Neural progenitor cell (in vitro differentiated cells): Measurements from ENCODE around the gene VSTM5. TPM values are rescaled to one million over a fixed set of nuclear protein-coding genes. Genes with fewer than 3 reads are reported as not detected.

Experiments used
- DNase-seq: peaks from one replicate; pipeline ENCODE4 v3.0.0-alpha.2; 2016; ENCODE audit warnings: low spot score
- H2AFZ ChIP-seq: fragments of 200-600 bp; sonication (generic); replicated peaks from 2 replicates; pipeline ENCODE4 v1.6.1; 2016; ENCODE audit warnings: antibody characterized with exemption
- H3F3A ChIP-seq: fragments of 200-600 bp; sonication (generic); 2 replicates; pipeline ENCODE4 v1.6.1; 2016; ENCODE audit warnings: antibody characterized with exemption, low read depth
- H3K27ac ChIP-seq: fragments of 200-600 bp; sonication (generic); 2 replicates; pipeline ENCODE4 v1.5.1; 2016; ENCODE audit warnings: mild to moderate bottlenecking
- H3K27me3 ChIP-seq: fragments of 200-600 bp; sonication (generic); 2 replicates; pipeline ENCODE4 v1.6.1; 2016; ENCODE audit warnings: mild to moderate bottlenecking, moderate library complexity
- H3K36me3 ChIP-seq: fragments of 200-600 bp; sonication (generic); 2 replicates; pipeline ENCODE4 v1.5.1; 2016
- H3K4me1 ChIP-seq: fragments of 200-600 bp; sonication (generic); 2 replicates; pipeline ENCODE4 v1.6.1; 2016; ENCODE audit warnings: mixed run types
- H3K4me2 ChIP-seq: fragments of 200-600 bp; sonication (generic); 2 replicates; pipeline ENCODE4 v1.6.1; 2016
- H3K4me3 ChIP-seq: fragments of 200-600 bp; sonication (generic); 2 replicates; pipeline ENCODE4 v1.5.1; 2016
- H3K79me2 ChIP-seq: fragments of 200-600 bp; sonication (generic); 2 replicates; pipeline ENCODE4 v1.6.1; 2016; ENCODE audit warnings: low read depth
- H3K9ac ChIP-seq: fragments of 200-600 bp; sonication (generic); 2 replicates; pipeline ENCODE4 v1.6.1; 2016
- H3K9me3 ChIP-seq: fragments of 200-600 bp; sonication (generic); 2 replicates; pipeline ENCODE4 v1.5.1; 2016; ENCODE audit warnings: low read depth
- H4K20me1 ChIP-seq: fragments of 200-600 bp; sonication (generic); 2 replicates; pipeline ENCODE4 v1.6.1; 2016; ENCODE audit warnings: low read depth
- H3K27ac Mint-ChIP-seq: 3 replicates; pipeline ENCODE4 v1.8.0; 2021; ENCODE audit warnings: mixed read lengths
- H3K27me3 Mint-ChIP-seq: 2 replicates; pipeline ENCODE4 v1.8.0; 2022; ENCODE audit warnings: low read depth, mild to moderate bottlenecking, inconsistent platforms, moderate library complexity, mixed read lengths; ENCODE audit not compliant: insufficient read depth
- H3K36me3 Mint-ChIP-seq: 3 replicates; pipeline ENCODE4 v1.8.0; 2021; ENCODE audit warnings: mixed read lengths
- H3K4me1 Mint-ChIP-seq: 3 replicates; pipeline ENCODE4 v1.8.0; 2021; ENCODE audit warnings: mixed read lengths
- H3K4me3 Mint-ChIP-seq: 3 replicates; pipeline ENCODE4 v1.8.0; 2021; ENCODE audit warnings: mild to moderate bottlenecking, moderate library complexity, mixed read lengths
- H3K9me3 Mint-ChIP-seq: 3 replicates; pipeline ENCODE4 v1.8.0; 2020; ENCODE audit warnings: mixed read lengths
- CTCF ChIP-seq: fragments of 200-600 bp; sonication (generic); IDR thresholded peaks from 2 replicates; pipeline ENCODE4 v1.5.1; 2017; ENCODE audit warnings: antibody characterized with exemption, mild to moderate bottlenecking
- EZH2 ChIP-seq: fragments of 200-600 bp; sonication (generic); IDR thresholded peaks from 2 replicates; pipeline ENCODE4 v1.6.1; 2017; ENCODE audit warnings: antibody characterized with exemption, mild to moderate bottlenecking, moderate library complexity
- EZH2phosphoT487 ChIP-seq: fragments of 200-600 bp; sonication (generic); IDR thresholded peaks from 2 replicates; pipeline ENCODE4 v1.6.1; 2017; ENCODE audit warnings: antibody characterized with exemption
- total RNA-seq: library from RNA; depleted of rRNA; stranded (reverse); fragments of >200 nt; gene quantifications from 2 replicates; pipeline ENCODE4 v1.2.3, GENCODE V29; 2015; ENCODE audit warnings: low replicate concordance

The VSTM5 gene
- total RNA-seq, 1 donor from 2014 or later, result 0.37 TPM

GRCh38 chr11:93842461-93842860 is 8.0 kb downstream of the VSTM5 start:
- H3K4me1 Mint-ChIP-seq, result no peaks in the 10 kb centered on the region
- H3K27me3 Mint-ChIP-seq, result peaks cover 8% of the 10 kb centered on the region
- Histone ChIP-seq H3K27me3 (no peaks in the 10 kb centered on the region), H2AFZ (no peak overlapping the region), H3K79me2 (no peaks in the 10 kb centered on the region), H3K4me1 (peaks cover 5% of the 10 kb centered on the region), H3K9me3 (no peaks in the 10 kb centered on the region), H3K4me3 (no peak overlapping the region), H3K9ac (no peak overlapping the region), H3K27ac (no peak overlapping the region), H3K4me2 (no peak overlapping the region), H4K20me1 (no peaks in the 10 kb centered on the region), H3F3A (no peaks in the 10 kb centered on the region), H3K36me3 (no peaks in the 10 kb centered on the region)
- no peak overlapping the region for H3K4me3 Mint-ChIP-seq
- no peak for TF ChIP-seq CTCF
- no peak for TF ChIP-seq EZH2phosphoT487
- TF ChIP-seq EZH2, result no peak
- no peak for DNase-seq
- no peaks in the 10 kb centered on the region for H3K36me3 Mint-ChIP-seq
- H3K9me3 Mint-ChIP-seq, result no peaks in the 10 kb centered on the region
- no peak overlapping the region for H3K27ac Mint-ChIP-seq

GRCh38 chr11:93842034-93842433 is 8.4 kb downstream of the VSTM5 start:
- no peak overlapping the region for H3K9ac ChIP-seq
- Mint-ChIP-seq H3K9me3 (no peaks in the 10 kb centered on the region), H3K27ac (peak overlapping the region; percentile 30), H3K4me1 (no peaks in the 10 kb centered on the region), H3K27me3 (peaks cover 8% of the 10 kb centered on the region), H3K36me3 (no peaks in the 10 kb centered on the region), H3K4me3 (no peak overlapping the region)
- H3K79me2 ChIP-seq, result no peaks in the 10 kb centered on the region
- H3K9me3 ChIP-seq, result no peaks in the 10 kb centered on the region
- H3K4me3 ChIP-seq, result no peak overlapping the region
- H3K27me3 ChIP-seq, result no peaks in the 10 kb centered on the region
- H3K4me1 ChIP-seq, result peaks cover 5% of the 10 kb centered on the region
- H3K4me2 ChIP-seq, result no peak overlapping the region
- no peaks in the 10 kb centered on the region for H4K20me1 ChIP-seq
- no peak overlapping the region for H3K27ac ChIP-seq
- H3F3A ChIP-seq, result no peaks in the 10 kb centered on the region
- H3K36me3 ChIP-seq, result no peaks in the 10 kb centered on the region
- TF ChIP-seq EZH2 (no peak), CTCF (no peak), EZH2phosphoT487 (no peak)
- no peak for DNase-seq
- no peak overlapping the region for H2AFZ ChIP-seq

- Mint-ChIP-seq H3K4me1 (no peaks in the 10 kb centered on the region), H3K27ac (no peak overlapping the region), H3K27me3 (peaks cover 8% of the 10 kb centered on the region), H3K4me3 (no peak overlapping the region), H3K36me3 (no peaks in the 10 kb centered on the region), H3K9me3 (no peaks in the 10 kb centered on the region)
- H3K9ac ChIP-seq, result no peak overlapping the region
- no peak overlapping the region for H3K4me2 ChIP-seq
- no peak for DNase-seq
- H3K4me3 ChIP-seq, result no peak overlapping the region
- no peak for TF ChIP-seq EZH2
- TF ChIP-seq EZH2phosphoT487, result no peak
- no peak for TF ChIP-seq CTCF
- no peaks in the 10 kb centered on the region for H3K79me2 ChIP-seq
- peaks cover 5% of the 10 kb centered on the region for H3K4me1 ChIP-seq
- H3F3A ChIP-seq, result no peaks in the 10 kb centered on the region
- no peaks in the 10 kb centered on the region for H3K9me3 ChIP-seq
- no peaks in the 10 kb centered on the region for H3K36me3 ChIP-seq
- no peak overlapping the region for H3K27ac ChIP-seq
- no peaks in the 10 kb centered on the region for H4K20me1 ChIP-seq
- no peak overlapping the region for H2AFZ ChIP-seq
- no peaks in the 10 kb centered on the region for H3K27me3 ChIP-seq
Observed at GRCh38 chr11:93841446-93841845, 9.0 kb downstream of the VSTM5 start.

GRCh38 chr11:93840981-93841380 is 9.4 kb downstream of the VSTM5 start:
- peak overlapping the region; percentile 76 for H2AFZ ChIP-seq
- TF ChIP-seq CTCF, result no peak
- TF ChIP-seq EZH2, result no peak
- no peak for TF ChIP-seq EZH2phosphoT487

More at GRCh38 chr11:93840981-93841380, 9.4 kb downstream of the VSTM5 start:
- Histone ChIP-seq H3K4me3 (no peak overlapping the region), H3K9me3 (no peaks in the 10 kb centered on the region), H3K79me2 (no peaks in the 10 kb centered on the region), H4K20me1 (no peaks in the 10 kb centered on the region), H3K4me1 (peaks cover 5% of the 10 kb centered on the region), H3K27me3 (no peaks in the 10 kb centered on the region), H3K27ac (no peak overlapping the region), H3K36me3 (no peaks in the 10 kb centered on the region), H3F3A (no peaks in the 10 kb centered on the region), H3K9ac (no peak overlapping the region), H3K4me2 (no peak overlapping the region)
- Mint-ChIP-seq H3K4me1 (no peaks in the 10 kb centered on the region), H3K4me3 (no peak overlapping the region), H3K27ac (no peak overlapping the region), H3K36me3 (no peaks in the 10 kb centered on the region), H3K27me3 (peaks cover 8% of the 10 kb centered on the region), H3K9me3 (no peaks in the 10 kb centered on the region)
- DNase-seq, result no peak
